RWPE2 (cell line): Measurements from ENCODE around the gene ITGA11.

Source experiments
- ATAC-seq: fragments of 200-7000 bp; cut with Tn5 transposase; 3 replicates; pipeline ENCODE4 v1.9.1; 2021; ENCODE audit warnings: low read depth
- DNase-seq: peaks from one replicate; pipeline ENCODE4 v3.0.0-alpha.2; 2020; ENCODE audit warnings: low spot score
- H3K27ac ChIP-seq: fragments of 450-650 bp; 2 replicates; pipeline ENCODE4 v1.5.1; 2017; ENCODE audit warnings: mild to moderate bottlenecking; ENCODE audit not compliant: poor library complexity, severe bottlenecking
- H3K27me3 ChIP-seq: fragments of 250-450 bp; sonication (Bioruptor Pico); 2 replicates; pipeline ENCODE4 v1.5.1; 2021; ENCODE audit warnings: mild to moderate bottlenecking, moderate library complexity; ENCODE audit not compliant: insufficient read depth, poor library complexity, severe bottlenecking
- H3K36me3 ChIP-seq: fragments of 250-450 bp; sonication (Bioruptor Pico); 2 replicates; pipeline ENCODE4 v1.5.1; 2020; ENCODE audit warnings: low read depth, mild to moderate bottlenecking, moderate library complexity
- H3K4me1 ChIP-seq: fragments of 250-450 bp; sonication (Bioruptor Pico); 2 replicates; pipeline ENCODE4 v1.5.1; 2021; ENCODE audit warnings: mild to moderate bottlenecking, moderate library complexity; ENCODE audit not compliant: insufficient read depth, poor library complexity, severe bottlenecking
- H3K4me3 ChIP-seq: fragments of 250-450 bp; sonication (Bioruptor Pico); 2 replicates; pipeline ENCODE4 v1.5.1; 2021; ENCODE audit warnings: mild to moderate bottlenecking, moderate library complexity; ENCODE audit not compliant: severe bottlenecking
- H3K9me3 ChIP-seq: fragments of 250-450 bp; sonication (Bioruptor Pico); 2 replicates; pipeline ENCODE4 v1.5.1; 2021; ENCODE audit warnings: mild to moderate bottlenecking, moderate library complexity; ENCODE audit not compliant: severe bottlenecking
- TF ChIP-seq, protein P1 (sequence below): fragments of 450-650 bp; IDR thresholded peaks from one replicate; pipeline ENCODE4 v1.5.1; 2017; ENCODE audit warnings: mild to moderate bottlenecking, moderate library complexity; ENCODE audit not compliant: poor library complexity, severe bottlenecking

ITGA11 gene

DNA sequence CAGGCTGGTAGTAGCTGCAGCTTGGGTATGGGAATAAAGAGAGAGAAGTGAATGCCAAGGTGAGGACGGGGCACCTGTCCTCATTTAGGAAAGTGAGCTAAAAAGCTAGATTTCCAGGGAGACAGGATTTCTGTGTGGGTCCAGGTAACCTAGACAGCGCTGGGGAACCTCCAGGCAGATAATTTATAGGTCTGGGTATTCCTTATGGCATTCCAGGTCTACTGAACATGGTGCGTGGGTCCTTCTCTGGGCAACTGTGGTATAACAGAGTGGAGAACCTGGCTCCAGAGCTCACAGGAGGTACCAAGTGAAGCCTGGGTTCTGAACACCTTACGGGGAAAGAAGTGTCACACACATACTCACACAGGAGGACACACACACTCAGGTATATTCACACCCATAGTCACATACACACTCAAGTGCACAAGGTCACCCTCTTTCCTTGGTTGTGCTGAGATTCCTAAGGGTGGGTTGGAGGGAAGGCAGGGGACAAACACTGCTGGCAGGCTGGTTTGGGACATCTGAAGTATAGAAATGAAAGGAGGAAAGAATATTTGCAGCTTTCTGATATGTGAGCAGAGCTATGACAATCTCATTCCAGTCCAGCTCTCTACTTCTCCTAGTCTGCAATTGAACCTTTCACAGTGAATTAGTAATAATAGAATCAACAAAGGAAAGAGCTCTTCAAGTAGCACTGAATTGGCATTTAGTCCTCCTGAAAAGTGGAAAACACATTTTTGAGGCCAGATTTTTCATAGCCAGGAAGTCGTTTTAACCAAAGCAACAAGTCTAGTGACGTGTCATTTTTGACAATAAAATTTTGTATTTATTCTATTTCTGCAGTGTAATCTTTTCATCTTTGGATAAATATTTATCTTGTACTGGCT lies 37.4 kb upstream of the ITGA11 start:
- H3K4me3 ChIP-seq: no peak overlapping the region
- H3K36me3 ChIP-seq: no peaks in the 10 kb centered on the region
- H3K27me3 ChIP-seq: peaks cover 12% of the 10 kb centered on the region
- no peaks in the 10 kb centered on the region for H3K4me1 ChIP-seq
- TF ChIP-seq, protein P1, sequence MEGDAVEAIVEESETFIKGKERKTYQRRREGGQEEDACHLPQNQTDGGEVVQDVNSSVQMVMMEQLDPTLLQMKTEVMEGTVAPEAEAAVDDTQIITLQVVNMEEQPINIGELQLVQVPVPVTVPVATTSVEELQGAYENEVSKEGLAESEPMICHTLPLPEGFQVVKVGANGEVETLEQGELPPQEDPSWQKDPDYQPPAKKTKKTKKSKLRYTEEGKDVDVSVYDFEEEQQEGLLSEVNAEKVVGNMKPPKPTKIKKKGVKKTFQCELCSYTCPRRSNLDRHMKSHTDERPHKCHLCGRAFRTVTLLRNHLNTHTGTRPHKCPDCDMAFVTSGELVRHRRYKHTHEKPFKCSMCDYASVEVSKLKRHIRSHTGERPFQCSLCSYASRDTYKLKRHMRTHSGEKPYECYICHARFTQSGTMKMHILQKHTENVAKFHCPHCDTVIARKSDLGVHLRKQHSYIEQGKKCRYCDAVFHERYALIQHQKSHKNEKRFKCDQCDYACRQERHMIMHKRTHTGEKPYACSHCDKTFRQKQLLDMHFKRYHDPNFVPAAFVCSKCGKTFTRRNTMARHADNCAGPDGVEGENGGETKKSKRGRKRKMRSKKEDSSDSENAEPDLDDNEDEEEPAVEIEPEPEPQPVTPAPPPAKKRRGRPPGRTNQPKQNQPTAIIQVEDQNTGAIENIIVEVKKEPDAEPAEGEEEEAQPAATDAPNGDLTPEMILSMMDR: no peak
- no peak for ATAC-seq
- H3K9me3 ChIP-seq: no peaks in the 10 kb centered on the region
- no peak for DNase-seq
- H3K27ac ChIP-seq: no peak overlapping the region

DNA sequence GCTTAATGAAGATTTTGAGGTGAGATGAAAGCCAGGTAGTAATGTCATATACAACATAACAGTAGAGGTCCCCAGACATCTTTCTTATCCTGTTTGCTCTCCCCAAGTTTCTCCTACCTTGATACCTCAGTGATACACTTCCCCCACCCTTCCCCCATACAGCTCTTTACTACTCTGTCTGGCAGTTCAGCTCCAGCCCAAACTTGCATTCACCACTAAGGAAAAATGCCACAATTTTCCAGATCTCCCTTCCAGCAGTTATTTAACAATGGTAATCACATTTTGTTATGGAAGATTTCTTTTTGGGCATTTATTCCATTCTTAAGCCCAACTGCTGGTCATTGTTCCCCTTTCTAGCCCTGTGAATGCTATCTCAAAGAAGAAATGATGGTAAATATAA lies 34.9 kb upstream of the ITGA11 start:
- TF ChIP-seq, protein P1: no peak
- Histone ChIP-seq H3K4me1 (no peaks in the 10 kb centered on the region), H3K9me3 (no peaks in the 10 kb centered on the region), H3K36me3 (no peaks in the 10 kb centered on the region), H3K27ac (no peak overlapping the region), H3K27me3 (peaks cover under 1% of the 10 kb centered on the region), H3K4me3 (no peak overlapping the region)
- DNase-seq: no peak
- no peak for ATAC-seq

DNA sequence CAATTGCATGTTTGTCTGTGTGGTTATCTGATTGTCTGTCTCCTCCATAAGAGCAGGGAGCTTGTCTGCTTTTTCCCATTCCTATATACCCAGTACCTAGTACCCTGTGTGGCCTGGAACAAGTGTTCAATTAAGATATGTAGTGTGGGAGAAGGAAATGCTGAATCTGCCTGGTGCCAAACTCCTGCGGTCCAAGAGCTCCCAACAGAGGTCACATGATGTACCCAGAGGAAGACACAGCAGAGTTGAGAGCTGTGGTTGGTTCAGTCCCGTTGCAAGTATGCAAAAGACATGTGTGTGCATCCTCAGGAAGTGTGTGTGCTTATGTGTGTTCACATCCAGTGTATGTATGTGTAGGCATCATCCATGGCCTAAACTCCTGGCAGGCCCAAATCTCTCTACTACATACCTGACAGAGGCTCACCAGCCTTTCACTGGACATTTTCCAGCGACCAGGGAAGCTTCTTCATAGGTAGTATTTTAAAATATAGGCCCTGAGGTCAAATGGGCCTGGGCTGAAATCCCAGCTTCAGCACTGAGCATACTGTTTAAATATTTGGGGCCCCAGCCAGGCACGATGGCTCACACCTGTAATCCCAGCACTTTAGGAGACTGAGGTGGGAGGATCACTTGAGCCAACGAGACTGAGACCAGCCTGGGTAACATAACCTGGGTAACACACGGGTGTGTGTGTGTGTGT lies 34.0 kb upstream of the ITGA11 start:
- no peaks in the 10 kb centered on the region for H3K9me3 ChIP-seq
- no peaks in the 10 kb centered on the region for H3K36me3 ChIP-seq
- DNase-seq: no peak
- H3K4me1 ChIP-seq: no peaks in the 10 kb centered on the region
- H3K27ac ChIP-seq: no peak overlapping the region
- no peak for ATAC-seq
- H3K27me3 ChIP-seq: peaks cover under 1% of the 10 kb centered on the region
- no peak overlapping the region for H3K4me3 ChIP-seq
- TF ChIP-seq, protein P1: no peak

DNA sequence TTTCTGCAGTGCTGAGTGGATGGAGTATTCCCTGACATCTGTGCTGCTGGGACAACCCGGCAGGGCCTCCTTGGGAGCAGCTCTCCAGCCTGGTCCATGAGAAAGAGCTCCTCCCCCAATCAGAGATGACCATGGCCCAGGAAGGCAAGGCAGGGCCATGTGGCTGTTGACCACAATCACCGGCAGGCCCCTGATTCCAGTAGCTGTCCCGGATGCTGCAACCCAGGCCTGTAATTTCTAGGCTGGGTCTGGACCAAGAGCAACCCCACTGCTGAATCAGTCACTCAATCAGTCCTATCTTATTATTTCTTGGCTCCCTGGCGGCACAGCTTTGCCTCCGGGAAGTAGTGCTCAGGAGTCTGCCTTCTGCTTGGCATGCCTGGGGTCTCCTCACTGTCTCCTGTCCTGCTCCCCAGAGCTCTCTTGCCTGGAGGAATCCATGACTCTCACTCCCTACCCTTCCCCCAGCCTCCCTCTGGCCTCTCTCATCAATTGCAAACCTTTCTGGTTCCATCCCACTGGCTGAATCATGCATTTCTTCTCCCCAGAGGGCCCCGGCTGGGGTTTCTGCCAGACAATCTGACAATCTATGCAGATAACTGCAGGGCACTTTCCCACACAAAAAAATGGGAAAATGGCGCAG lies 32.6 kb upstream of the ITGA11 start:
- no peak for DNase-seq
- H3K4me1 ChIP-seq: no peaks in the 10 kb centered on the region
- H3K27ac ChIP-seq: no peak overlapping the region
- peaks cover 14% of the 10 kb centered on the region for H3K27me3 ChIP-seq
- no peaks in the 10 kb centered on the region for H3K36me3 ChIP-seq
- H3K4me3 ChIP-seq: no peak overlapping the region
- TF ChIP-seq, protein P1: no peak
- H3K9me3 ChIP-seq: no peaks in the 10 kb centered on the region
- no peak for ATAC-seq
